GM12878 (cell line): ENCODE results near the gene CACNA1B. TPM values are rescaled to one million over a fixed set of nuclear protein-coding genes. Genes with fewer than 3 reads are reported as not detected.

Experiments
- ATAC-seq: fragments of 200-7000 bp; cut with Tn5 transposase; 3 replicates; pipeline ENCODE4 v1.9.1; 2020; ENCODE audit warnings: mild to moderate bottlenecking, moderate library complexity
- BruUV-seq: library from RNA; stranded (reverse); fragments of 400-500 nt; replicated peaks from 2 replicates; lab custom pipeline; 2021; lab: Mats Ljungman, UMichigan
- CTCF ChIA-PET: fragments of 300-600 bp; sonication (Branson Sonifier 250); formaldehyde crosslinking; extraction: SDS; loops from one replicate; lab custom pipeline; 2021; ENCODE audit warnings: inconsistent platforms; lab: Yijun Ruan, JAX
- POLR2A ChIA-PET: fragments of 350-600 bp; formaldehyde crosslinking; extraction: SDS; loops from one replicate; lab custom pipeline; 2021; ENCODE audit warnings: inconsistent platforms; lab: Charles Lee
- RAD21 ChIA-PET: fragments of 300-600 bp; sonication (Branson Sonifier 250); formaldehyde crosslinking; loops from one replicate; lab custom pipeline; 2023; ENCODE audit warnings: antibody characterized with exemption; ENCODE audit not compliant: unreplicated experiment; lab: Charles Lee
- SMC1A ChIA-PET: fragments of 300-600 bp; sonication (Branson Sonifier 250); formaldehyde crosslinking; loops from one replicate; lab custom pipeline; 2023; ENCODE audit not compliant: unreplicated experiment, uncharacterized antibody; lab: Charles Lee
- DNase-seq: peaks from one replicate; pipeline ENCODE4 v3.0.0-alpha.2; 2011; ENCODE audit warnings: low read depth, low spot score
- FAIRE-seq: peaks from 3 replicates; lab custom pipeline; 2011; peaks lifted over from hg19 to GRCh38; lab: Jason Lieb, UNC
- H2AFZ ChIP-seq: 2 replicates; pipeline ENCODE4 v1.6.0; 2011; ENCODE audit warnings: low read depth, low read length, control low read depth; ENCODE audit not compliant: control insufficient read depth
- H3K27ac ChIP-seq: 2 replicates; pipeline ENCODE4 v1.5.1; 2011; ENCODE audit warnings: control low read depth; ENCODE audit not compliant: control insufficient read depth, insufficient read depth
- H3K27me3 ChIP-seq, 2 experiments: replicated peaks in 1 of 2; 2 replicates each; pipeline versions ENCODE4 v1.6.0 to v1.6.1; 2011; ENCODE audit warnings: low read length in 1 of 2; ENCODE audit not compliant: control insufficient read depth in 2 of 2, insufficient read depth in 2 of 2
- H3K36me3 ChIP-seq, 2 experiments: 2 replicates each; pipeline ENCODE4 v1.5.1; 2011; ENCODE audit warnings: low read length in 1 of 2; ENCODE audit not compliant: control insufficient read depth in 2 of 2, insufficient read depth in 2 of 2
- H3K4me1 ChIP-seq: 2 replicates; pipeline ENCODE4 v1.6.1; 2011; ENCODE audit warnings: mild to moderate bottlenecking, low read length, moderate library complexity, mixed read lengths; ENCODE audit not compliant: control insufficient read depth, insufficient read depth
- H3K4me2 ChIP-seq: 2 replicates; pipeline ENCODE4 v1.6.0; 2011; ENCODE audit warnings: control low read depth; ENCODE audit not compliant: control insufficient read depth, insufficient read depth
- H3K4me3 ChIP-seq: fragments of 200-600 bp; sonication (generic); 2 replicates; pipeline ENCODE4 v1.5.1; 2016
- H3K79me2 ChIP-seq: 2 replicates; pipeline ENCODE4 v1.6.0; 2011; ENCODE audit warnings: low read length; ENCODE audit not compliant: control insufficient read depth, insufficient read depth
- H3K9ac ChIP-seq: 2 replicates; pipeline ENCODE4 v1.8.0; 2011; ENCODE audit warnings: low read length, control low read depth, mixed read lengths; ENCODE audit not compliant: control insufficient read depth, insufficient read depth
- H3K9me3 ChIP-seq: replicated peaks from 3 replicates; pipeline ENCODE4 v1.5.1; 2011; ENCODE audit warnings: mild to moderate bottlenecking, low read length; ENCODE audit not compliant: control insufficient read depth, insufficient read depth
- H4K20me1 ChIP-seq: 2 replicates; pipeline ENCODE4 v1.6.0; 2011; ENCODE audit not compliant: control insufficient read depth, insufficient read depth
- ATF7 ChIP-seq: fragments of 450-650 bp; IDR thresholded peaks from 2 replicates; pipeline ENCODE4 v1.6.1; 2016; ENCODE audit warnings: low read depth, mild to moderate bottlenecking
- GATAD2B ChIP-seq: fragments of 450-650 bp; conservative IDR thresholded peaks from 2 replicates; pipeline ENCODE4 v1.6.1; 2017; ENCODE audit warnings: low read depth, mild to moderate bottlenecking, moderate library complexity
- MEF2B ChIP-seq: fragments of 450-650 bp; IDR thresholded peaks from 2 replicates; pipeline ENCODE4 v1.6.1; 2018; ENCODE audit warnings: mild to moderate bottlenecking, moderate library complexity; ENCODE audit not compliant: partially characterized antibody, poor library complexity, severe bottlenecking
- NFIC ChIP-seq: IDR thresholded peaks from 2 replicates; pipeline ENCODE4 v1.6.1; 2012; ENCODE audit warnings: low read depth, mild to moderate bottlenecking, inconsistent platforms, low read length, moderate library complexity
- TCF7 ChIP-seq: IDR thresholded peaks from 2 replicates; pipeline ENCODE4 v1.6.1; 2014; ENCODE audit warnings: antibody characterized with exemption, borderline replicate concordance
- WRNIP1 ChIP-seq: IDR thresholded peaks from 2 replicates; pipeline ENCODE4 v1.6.1; 2011; ENCODE audit warnings: low read depth, low read length, improper control_type of control experiment, borderline replicate concordance
- WGBS: methylation state at CpG from one replicate; pipeline ENCODE4 v1.1.6; 2016; ENCODE audit warnings: low lambda C conversion rate; ENCODE audit not compliant: insufficient replicate concordance, insufficient coverage; ENCODE audit errors: missing lambda C conversion rate; 5-methylcytosine and 5-hydroxymethylcytosine counted together
- in situ Hi-C: fragments of 300-500 bp; cut with MboI; formaldehyde crosslinking; loops from 9 replicates; pipeline ENCODE4 v1.14.3; 2018; ENCODE audit warnings: mixed read lengths
- intact Hi-C: fragments of 100-400 bp; cut with micrococcal nuclease; formaldehyde crosslinking; loops from one replicate; pipeline ENCODE4 v1.14.2; 2022; ENCODE audit not compliant: unreplicated experiment
- polyA plus RNA-seq, 11 experiments: library from polyadenylated mRNA; depleted of rRNA in 4 of 11; unstranded in 6 of 11; stranded (reverse) in 5 of 11; fragments of >200 nt; fragmentation: Nextera tagmentation in 4 of 11; fragmentation: Illumina TruSeq in 1 of 11; extraction: Ambion mirVana in 4 of 11; extraction: Trizol in 1 of 11; gene quantifications; 1 replicate in 1 of 11; 2 replicates in 10 of 11; pipeline versions ENCODE4 v1.2.1 to v1.2.3, GENCODE V29; 2011 to 2016; ENCODE audit warnings: inconsistent platforms in 2 of 11, missing spikeins in 2 of 11, low read depth in 1 of 11
- total RNA-seq, 4 experiments: library from RNA; depleted of rRNA in 3 of 4; stranded (reverse); fragments of >200 nt in 3 of 4; fragmentation: Illumina TruSeq in 1 of 4; extraction: Trizol in 1 of 4; gene quantifications; 2 replicates each; pipeline versions ENCODE4 v1.2.1 to v1.2.3, GENCODE V29; 2013 to 2021
- TF ChIP-seq, protein P1 (sequence below): fragments of 450-650 bp; IDR thresholded peaks from 2 replicates; pipeline ENCODE4 v1.6.1; 2016; ENCODE audit warnings: mild to moderate bottlenecking
- TF ChIP-seq, protein P2 (sequence below): fragments of 450-650 bp; formaldehyde crosslinking; IDR thresholded peaks from 2 replicates; pipeline ENCODE4 v1.4.0; 2020; ENCODE audit warnings: mild to moderate bottlenecking, moderate library complexity

Gene CACNA1B
- total and polyA plus RNA-seq, 10 of the 15 experiments (the other 5 are each of a cell fraction or from before 2014, with no cell fraction given), result 0.01 to 0.03 (median 0.01) TPM; not detected in 7

DNA sequence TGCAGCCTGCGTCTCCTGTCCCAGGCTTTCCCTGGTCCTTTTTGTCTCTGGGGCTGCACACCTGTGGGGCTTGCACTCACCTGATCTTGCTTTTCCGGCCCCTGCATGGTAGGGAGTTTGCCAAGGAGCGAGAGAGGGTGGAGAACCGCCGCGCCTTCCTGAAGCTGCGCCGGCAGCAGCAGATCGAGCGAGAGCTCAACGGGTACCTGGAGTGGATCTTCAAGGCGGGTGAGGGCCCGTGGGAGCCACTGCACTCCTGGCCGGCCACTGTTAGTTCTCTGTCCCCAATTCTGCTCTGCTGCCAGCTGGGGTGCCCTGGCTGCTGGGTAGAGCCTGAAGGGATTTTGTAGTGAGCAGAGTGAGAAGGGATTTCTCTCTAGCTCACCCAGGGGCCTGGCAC is 78.0 kb downstream of the CACNA1B start (continued):
- TF ChIP-seq, protein P1, sequence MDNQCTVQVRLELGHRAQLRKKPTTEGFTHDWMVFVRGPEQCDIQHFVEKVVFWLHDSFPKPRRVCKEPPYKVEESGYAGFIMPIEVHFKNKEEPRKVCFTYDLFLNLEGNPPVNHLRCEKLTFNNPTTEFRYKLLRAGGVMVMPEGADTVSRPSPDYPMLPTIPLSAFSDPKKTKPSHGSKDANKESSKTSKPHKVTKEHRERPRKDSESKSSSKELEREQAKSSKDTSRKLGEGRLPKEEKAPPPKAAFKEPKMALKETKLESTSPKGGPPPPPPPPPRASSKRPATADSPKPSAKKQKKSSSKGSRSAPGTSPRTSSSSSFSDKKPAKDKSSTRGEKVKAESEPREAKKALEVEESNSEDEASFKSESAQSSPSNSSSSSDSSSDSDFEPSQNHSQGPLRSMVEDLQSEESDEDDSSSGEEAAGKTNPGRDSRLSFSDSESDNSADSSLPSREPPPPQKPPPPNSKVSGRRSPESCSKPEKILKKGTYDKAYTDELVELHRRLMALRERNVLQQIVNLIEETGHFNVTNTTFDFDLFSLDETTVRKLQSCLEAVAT, result no peak
- TF ChIP-seq MEF2B, result no peak
- no peak for TF ChIP-seq ATF7
- TF ChIP-seq, protein P2, sequence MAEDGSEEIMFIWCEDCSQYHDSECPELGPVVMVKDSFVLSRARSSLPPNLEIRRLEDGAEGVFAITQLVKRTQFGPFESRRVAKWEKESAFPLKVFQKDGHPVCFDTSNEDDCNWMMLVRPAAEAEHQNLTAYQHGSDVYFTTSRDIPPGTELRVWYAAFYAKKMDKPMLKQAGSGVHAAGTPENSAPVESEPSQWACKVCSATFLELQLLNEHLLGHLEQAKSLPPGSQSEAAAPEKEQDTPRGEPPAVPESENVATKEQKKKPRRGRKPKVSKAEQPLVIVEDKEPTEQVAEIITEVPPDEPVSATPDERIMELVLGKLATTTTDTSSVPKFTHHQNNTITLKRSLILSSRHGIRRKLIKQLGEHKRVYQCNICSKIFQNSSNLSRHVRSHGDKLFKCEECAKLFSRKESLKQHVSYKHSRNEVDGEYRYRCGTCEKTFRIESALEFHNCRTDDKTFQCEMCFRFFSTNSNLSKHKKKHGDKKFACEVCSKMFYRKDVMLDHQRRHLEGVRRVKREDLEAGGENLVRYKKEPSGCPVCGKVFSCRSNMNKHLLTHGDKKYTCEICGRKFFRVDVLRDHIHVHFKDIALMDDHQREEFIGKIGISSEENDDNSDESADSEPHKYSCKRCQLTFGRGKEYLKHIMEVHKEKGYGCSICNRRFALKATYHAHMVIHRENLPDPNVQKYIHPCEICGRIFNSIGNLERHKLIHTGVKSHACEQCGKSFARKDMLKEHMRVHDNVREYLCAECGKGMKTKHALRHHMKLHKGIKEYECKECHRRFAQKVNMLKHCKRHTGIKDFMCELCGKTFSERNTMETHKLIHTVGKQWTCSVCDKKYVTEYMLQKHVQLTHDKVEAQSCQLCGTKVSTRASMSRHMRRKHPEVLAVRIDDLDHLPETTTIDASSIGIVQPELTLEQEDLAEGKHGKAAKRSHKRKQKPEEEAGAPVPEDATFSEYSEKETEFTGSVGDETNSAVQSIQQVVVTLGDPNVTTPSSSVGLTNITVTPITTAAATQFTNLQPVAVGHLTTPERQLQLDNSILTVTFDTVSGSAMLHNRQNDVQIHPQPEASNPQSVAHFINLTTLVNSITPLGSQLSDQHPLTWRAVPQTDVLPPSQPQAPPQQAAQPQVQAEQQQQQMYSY, result no peak
- TF ChIP-seq GATAD2B, result no peak

DNA sequence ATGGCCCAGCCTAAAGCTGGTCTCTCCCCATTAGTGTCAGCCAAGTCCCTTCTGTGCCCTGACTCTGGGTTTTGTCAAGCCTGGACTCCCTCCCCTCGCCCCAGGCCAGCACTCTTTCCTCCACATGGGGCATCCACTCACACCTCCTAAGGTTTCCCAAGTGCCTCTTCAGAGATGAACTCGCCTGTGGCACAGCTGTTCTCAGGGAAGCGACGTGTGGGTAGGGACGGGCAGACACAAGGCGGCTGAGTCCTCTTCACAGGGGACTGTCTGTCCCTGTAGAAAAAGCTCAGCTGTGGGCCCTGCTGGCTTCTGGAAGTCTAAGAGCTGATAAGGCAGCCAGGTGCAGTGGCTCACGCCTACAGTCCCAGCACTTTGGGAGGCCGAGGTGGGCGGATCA is 78.5 kb downstream of the CACNA1B start:
- Histone ChIP-seq H3K9me3 (no peaks in the 10 kb centered on the region), H3K4me1 (no peaks in the 10 kb centered on the region), H3K9ac (no peak overlapping the region)
- TF ChIP-seq TCF7 (no peak), NFIC (no peak), WRNIP1 (no peak)
- TF ChIP-seq, all 136 proteins: peak for 0
- no peak overlapping the region for H3K27ac ChIP-seq
- H3K4me3 ChIP-seq, result no peak overlapping the region
- H3K36me3 ChIP-seq, result no peaks in the 10 kb centered on the region
- no peak for DNase-seq
- ChIA-PET RAD21 (no interaction called here), CTCF (no interaction called here), POLR2A (no interaction called here), SMC1A (no interaction called here)
- no peak overlapping the region for H2AFZ ChIP-seq
- in situ Hi-C loops, result no loop called here
- no peaks in the 10 kb centered on the region for H3K79me2 ChIP-seq
- H3K27me3 ChIP-seq, result no peaks in the 10 kb centered on the region; a peak in 2 of 4 replicates
- ATAC-seq, result no peak
- no peaks in the 10 kb centered on the region for H4K20me1 ChIP-seq
- FAIRE-seq, result no peak
- no peak overlapping the region for H3K4me2 ChIP-seq
- WGBS, result 53% methylated on average over 9 of the region's 9 CpGs
- BruUV-seq, result no TSS peak
- intact Hi-C loops, result no loop called here
